Omental fat pad (tissue), 4 donors: ENCODE data around the gene LRRC2. TPM values are rescaled to one million over a fixed set of nuclear protein-coding genes. Genes with fewer than 3 reads are reported as not detected.

Source experiments
- ATAC-seq: fragments of 150-250 bp; one replicate; pipeline ENCODE4 v1.9.1; 2016; ENCODE audit warnings: mild to moderate bottlenecking, moderate library complexity; ENCODE audit not compliant: low FRiP score
- DNase-seq: peaks from one replicate; pipeline ENCODE4 v3.0.0-alpha.2; 2019; ENCODE audit warnings: low spot score
- total RNA-seq, 4 donors: library from RNA; depleted of rRNA; stranded (reverse); fragments of >200 nt; gene quantifications; one replicate each; pipeline ENCODE4 v1.1.0, GENCODE V29; 2016
- TF ChIP-seq, protein P1 (sequence below), 3 donors: fragments of 450-650 bp; IDR thresholded peaks; one replicate each; pipeline ENCODE4 v1.5.1; 2016 to 2017; ENCODE audit warnings: antibody characterized with exemption in 3 of 3, mild to moderate bottlenecking in 3 of 3, moderate library complexity in 2 of 3

Gene LRRC2
- total RNA-seq, 4 donors from 2014 or later = 2.0 to 6.9 (median 3.8) TPM

GRCh38 chr3:46516521-46516920 is 49.6 kb downstream of the LRRC2 start:
- ATAC-seq (no peak), DNase-seq (no peak)
- TF ChIP-seq, protein P1, sequence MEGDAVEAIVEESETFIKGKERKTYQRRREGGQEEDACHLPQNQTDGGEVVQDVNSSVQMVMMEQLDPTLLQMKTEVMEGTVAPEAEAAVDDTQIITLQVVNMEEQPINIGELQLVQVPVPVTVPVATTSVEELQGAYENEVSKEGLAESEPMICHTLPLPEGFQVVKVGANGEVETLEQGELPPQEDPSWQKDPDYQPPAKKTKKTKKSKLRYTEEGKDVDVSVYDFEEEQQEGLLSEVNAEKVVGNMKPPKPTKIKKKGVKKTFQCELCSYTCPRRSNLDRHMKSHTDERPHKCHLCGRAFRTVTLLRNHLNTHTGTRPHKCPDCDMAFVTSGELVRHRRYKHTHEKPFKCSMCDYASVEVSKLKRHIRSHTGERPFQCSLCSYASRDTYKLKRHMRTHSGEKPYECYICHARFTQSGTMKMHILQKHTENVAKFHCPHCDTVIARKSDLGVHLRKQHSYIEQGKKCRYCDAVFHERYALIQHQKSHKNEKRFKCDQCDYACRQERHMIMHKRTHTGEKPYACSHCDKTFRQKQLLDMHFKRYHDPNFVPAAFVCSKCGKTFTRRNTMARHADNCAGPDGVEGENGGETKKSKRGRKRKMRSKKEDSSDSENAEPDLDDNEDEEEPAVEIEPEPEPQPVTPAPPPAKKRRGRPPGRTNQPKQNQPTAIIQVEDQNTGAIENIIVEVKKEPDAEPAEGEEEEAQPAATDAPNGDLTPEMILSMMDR (IDR thresholded peaks at IDR 0.05) = no peak

- DNase-seq (no peak), ATAC-seq (no peak)
- TF ChIP-seq, protein P1 (IDR thresholded peaks at IDR 0.05) = no peak
Observed at GRCh38 chr3:46512191-46512749, 53.8 kb downstream of the LRRC2 start.

- TF ChIP-seq, protein P1 (IDR thresholded peaks at IDR 0.05) = no peak
- ATAC-seq = no peak
- DNase-seq = no peak
Observed at GRCh38 chr3:46509661-46510187, 56.4 kb downstream of the LRRC2 start.

- TF ChIP-seq, protein P1 (IDR thresholded peaks at IDR 0.05) = no peak
- ATAC-seq = no peak
Observed at GRCh38 chr3:46508850-46509591, 57.1 kb downstream of the LRRC2 start.

DNA sequence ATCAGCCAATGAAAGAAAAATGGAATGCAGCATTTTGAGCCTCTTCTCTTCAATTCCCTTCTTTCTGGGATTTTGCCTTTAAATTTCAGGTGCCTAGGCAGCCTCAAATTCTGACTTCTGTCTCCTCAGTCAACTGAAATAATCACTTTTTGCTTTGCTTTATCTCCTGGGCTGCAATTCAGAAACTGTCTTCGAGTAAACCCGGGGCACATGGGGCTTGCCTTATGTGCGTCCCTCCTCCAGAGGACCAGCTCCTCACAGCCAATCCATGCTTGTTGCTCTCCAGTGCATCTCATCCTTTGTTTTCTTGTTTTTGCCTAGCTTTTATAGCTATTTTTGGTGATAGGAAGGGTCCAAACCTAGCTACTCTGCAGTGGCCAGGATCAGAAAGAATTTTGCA is 59.6 kb downstream of the LRRC2 start:
- no peak for ATAC-seq
- no peak for DNase-seq
- TF ChIP-seq, protein P1 (IDR thresholded peaks at IDR 0.05) = no peak

More at GRCh38 chr3:46508850-46509591, 57.1 kb downstream of the LRRC2 start:
- no peak for DNase-seq

DNA sequence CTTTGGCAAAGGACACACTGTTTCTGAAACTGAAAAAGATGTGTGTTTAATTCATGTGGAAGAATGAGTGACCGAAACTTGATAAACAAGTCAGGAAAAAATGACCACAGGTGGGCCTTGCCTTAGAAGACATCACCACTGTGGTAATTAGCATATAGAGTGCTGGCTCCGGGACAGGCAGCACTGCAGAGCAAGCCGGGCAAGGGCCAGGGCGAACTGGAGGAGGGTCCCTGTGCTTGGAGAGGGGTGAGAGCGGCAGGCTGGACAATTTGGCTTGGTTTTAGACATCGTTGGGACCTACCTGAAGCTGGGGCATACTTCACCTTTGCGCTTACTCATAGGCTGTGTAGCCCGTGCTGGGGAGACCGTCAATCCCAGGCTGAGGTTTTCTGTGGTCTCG is 60.1 kb downstream of the LRRC2 start:
- ATAC-seq (no peak), DNase-seq (no peak)
- TF ChIP-seq, protein P1 (IDR thresholded peaks at IDR 0.05) = no peak

- DNase-seq (no peak), ATAC-seq (no peak)
- TF ChIP-seq, protein P1 (IDR thresholded peaks at IDR 0.05) = no peak
Observed at GRCh38 chr3:46504789-46505188, 61.3 kb downstream of the LRRC2 start.
